H1 (cell line): ENCODE data around the gene TSR1. TPM values are rescaled to one million over a fixed set of nuclear protein-coding genes. Genes with fewer than 3 reads are reported as not detected.

Source experiments
- JUN ChIP-seq: IDR thresholded peaks from 2 replicates; pipeline ENCODE4 v1.6.1; 2011; ENCODE audit warnings: low read depth, mild to moderate bottlenecking, improper control_type of control experiment, low read length
- KDM4A ChIP-seq: IDR thresholded peaks from one replicate; pipeline ENCODE4 v1.7.1; 2012; ENCODE audit warnings: low read depth, mild to moderate bottlenecking, moderate library complexity, low read length, inconsistent platforms; ENCODE audit not compliant: severe bottlenecking
- POLR2A ChIP-seq, 2 experiments: IDR thresholded peaks; 1 replicate in 1 of 2; 2 replicates in 1 of 2; pipeline ENCODE4 v1.6.1; 2011; ENCODE audit warnings: low read depth in 2 of 2, low read length in 2 of 2, mild to moderate bottlenecking in 2 of 2; ENCODE audit errors: control extremely low read depth in 1 of 2
- SIX5 ChIP-seq: IDR thresholded peaks from 2 replicates; pipeline ENCODE4 v1.6.1; 2011; ENCODE audit warnings: mild to moderate bottlenecking, low read depth, low read length
- SP1 ChIP-seq: IDR thresholded peaks from 2 replicates; pipeline ENCODE4 v1.6.1; 2011; ENCODE audit warnings: low read depth, low read length
- TBP ChIP-seq: IDR thresholded peaks from 2 replicates; pipeline ENCODE4 v1.6.1; 2011; ENCODE audit warnings: low read depth, low read length, improper control_type of control experiment
- polyA plus RNA-seq, 7 experiments: library from polyadenylated mRNA; depleted of rRNA in 3 of 7; stranded (reverse) in 5 of 7; unstranded in 2 of 7; fragments of >200 nt in 5 of 7; fragments of 200-250 nt in 2 of 7; gene quantifications; 1 replicate in 5 of 7; 2 replicates in 1 of 7; 4 replicates in 1 of 7; pipeline versions ENCODE4 v1.2.1 to v1.2.3, GENCODE V29; 2011 to 2013; ENCODE audit warnings: missing spikeins in 2 of 7, mixed read lengths in 2 of 7
- total RNA-seq: library from RNA; stranded (reverse); fragmentation: NEBNext Ultra II Directional; extraction: Animal tissue kit (Norgen Biotek cat#: 25700); gene quantifications from 2 replicates; pipeline ENCODE4 v1.2.1, GENCODE V29; 2021

TSR1 gene
- total and polyA plus RNA-seq, 2 of the 8 experiments (the other 6 are each of a cell fraction or from before 2014, with no cell fraction given): 14.5 to 69.7 TPM

GRCh38 chr17:2277429-2278170 lies 58.7 kb downstream of the TSR1 start (continued):
- no peak for TF ChIP-seq JUN
- TF ChIP-seq KDM4A: no peak
- TF ChIP-seq SIX5: no peak
- TF ChIP-seq POLR2A (IDR thresholded peaks at IDR 0.05; ENCODE audit: control extremely low read depth in 1 of 2, low read depth in 2 of 2, low read length in 2 of 2): no peak
- TF ChIP-seq SP1: no peak
- no peak for TF ChIP-seq TBP
